Left lobe of liver (tissue), 2 donors: ENCODE data around the gene EIF2AK2. TPM values are rescaled to one million over a fixed set of nuclear protein-coding genes. Genes with fewer than 3 reads are reported as not detected.

Source experiments
- ATAC-seq: fragments of 200-7000 bp; cut with Tn5 transposase; one replicate; pipeline ENCODE4 v1.9.1; 2020; ENCODE audit warnings: mild to moderate bottlenecking, moderate library complexity
- DNase-seq: peaks from one replicate; pipeline ENCODE4 v3.0.0-alpha.2; 2020; ENCODE audit warnings: low spot score
- total RNA-seq: library from RNA; stranded (reverse); gene quantifications from one replicate; pipeline ENCODE4 v1.2.1, GENCODE V29; 2021
- donor health status: DM: no; HTN: no; CAD: no; lungs with moderate emphysema.
- donor health status: DM: no; HTN: yes; CAD: no.

Gene EIF2AK2
- total RNA-seq, 1 donor from 2014 or later: 10.7 TPM

DNA sequence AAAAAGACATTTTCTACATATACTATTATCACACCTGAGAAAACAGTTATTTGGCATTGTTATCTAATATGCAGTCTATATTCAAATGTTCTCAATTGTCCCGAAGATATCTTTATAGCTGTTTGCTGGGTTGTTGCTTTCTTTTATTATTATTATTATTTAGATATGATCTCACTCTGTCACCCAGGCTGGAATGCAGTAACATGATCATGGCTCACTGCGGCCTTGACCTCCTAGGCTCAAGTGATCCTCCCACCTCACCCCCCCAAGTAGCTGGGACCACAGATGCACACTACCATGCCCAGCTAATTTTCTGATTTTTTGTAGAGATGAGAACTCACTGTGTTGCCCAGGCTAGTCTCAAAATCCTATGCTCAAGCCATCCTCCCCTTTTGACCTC is 52.6 kb downstream of the EIF2AK2 start:
- ATAC-seq: no peak
- DNase-seq: no peak

DNA sequence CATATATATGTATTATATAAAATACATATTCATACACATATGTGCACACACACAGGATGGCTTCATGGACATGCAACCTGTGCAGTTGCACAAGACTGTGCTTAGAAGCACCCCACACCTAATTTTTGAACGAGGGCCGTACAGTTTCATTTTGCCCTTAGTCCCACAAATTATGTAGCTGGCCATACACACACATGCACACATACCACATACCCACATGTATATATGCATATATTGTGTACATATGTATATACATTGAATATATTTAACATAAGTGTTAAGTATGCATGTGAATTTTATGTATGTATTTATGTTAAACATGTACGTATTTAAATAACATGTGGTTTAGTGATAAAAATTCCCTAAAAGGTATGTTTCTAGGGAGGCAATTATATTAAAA is 54.2 kb downstream of the EIF2AK2 start:
- ATAC-seq (no peak), DNase-seq (no peak)

DNA sequence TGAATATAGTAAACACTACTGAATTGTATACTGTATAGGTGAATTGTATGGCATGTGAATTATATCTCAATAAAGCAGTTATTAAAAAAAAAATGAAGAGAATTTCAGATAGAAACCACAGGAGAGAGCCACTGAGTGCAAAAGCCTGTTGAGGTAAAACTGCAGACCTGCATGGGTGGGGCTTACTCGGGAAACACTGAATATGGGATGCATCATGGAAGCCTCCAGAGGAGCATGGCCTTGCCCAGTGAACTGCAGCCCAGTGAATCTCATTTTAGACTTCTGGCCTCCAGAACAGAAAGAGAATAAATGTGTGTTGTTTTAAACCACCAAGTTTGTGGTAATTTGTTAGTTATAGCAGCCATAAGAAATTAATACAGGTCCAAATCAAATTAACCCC is 56.7 kb downstream of the EIF2AK2 start:
- ATAC-seq: no peak
- DNase-seq: no peak

DNA sequence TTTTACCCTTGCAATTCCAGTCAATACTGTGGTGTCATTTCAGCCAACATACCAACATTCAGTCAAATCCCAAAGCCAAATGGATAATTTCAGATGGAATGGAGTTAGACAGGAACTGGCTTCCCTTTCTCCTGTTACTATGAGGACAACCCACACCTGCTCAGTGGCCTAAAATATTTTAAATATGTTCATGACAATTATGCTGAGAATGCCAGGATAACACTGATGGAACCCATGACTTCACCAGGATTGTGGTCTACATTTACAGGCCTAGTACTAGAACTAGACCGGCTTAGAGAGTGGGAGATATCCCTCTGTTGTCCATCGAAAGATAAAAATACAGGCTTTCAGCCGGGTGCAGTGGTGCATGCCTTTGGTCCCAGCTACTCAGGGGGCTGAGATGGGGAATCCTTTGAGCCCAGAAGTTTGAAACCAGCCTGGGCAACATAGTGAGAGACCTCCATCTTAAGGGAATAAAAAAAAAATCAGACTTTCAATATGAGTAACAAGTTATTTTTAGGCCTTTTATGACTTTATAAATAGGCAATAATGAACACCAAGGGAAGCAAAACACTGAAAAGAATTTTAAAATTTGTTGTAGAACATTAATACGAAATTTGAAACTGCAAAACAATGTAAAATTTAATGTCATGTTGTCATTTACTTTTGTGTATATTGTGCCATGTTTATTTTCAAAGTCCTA is 58.2 kb downstream of the EIF2AK2 start:
- DNase-seq (no peak), ATAC-seq (no peak)

DNA sequence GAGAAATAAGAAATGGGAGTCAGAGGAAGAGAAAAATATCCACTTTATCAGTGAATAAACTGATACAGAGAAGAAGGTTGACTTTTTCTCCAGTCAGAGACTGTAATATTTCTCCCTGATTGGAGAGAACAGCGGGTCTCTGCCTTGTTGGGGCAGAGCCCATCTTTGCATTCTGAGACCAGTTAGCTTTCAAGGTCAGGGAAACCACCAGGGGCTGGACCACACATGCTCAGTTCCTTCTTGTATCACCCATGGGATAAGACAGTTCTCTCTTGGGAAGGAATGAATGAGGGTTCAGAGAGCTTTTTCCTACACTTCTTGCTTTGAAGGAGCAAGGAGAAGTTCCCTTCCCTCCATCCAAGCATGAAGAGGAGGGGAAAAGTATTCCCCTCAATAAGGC is 60.2 kb downstream of the EIF2AK2 start:
- DNase-seq (no peak), ATAC-seq (no peak)

DNA sequence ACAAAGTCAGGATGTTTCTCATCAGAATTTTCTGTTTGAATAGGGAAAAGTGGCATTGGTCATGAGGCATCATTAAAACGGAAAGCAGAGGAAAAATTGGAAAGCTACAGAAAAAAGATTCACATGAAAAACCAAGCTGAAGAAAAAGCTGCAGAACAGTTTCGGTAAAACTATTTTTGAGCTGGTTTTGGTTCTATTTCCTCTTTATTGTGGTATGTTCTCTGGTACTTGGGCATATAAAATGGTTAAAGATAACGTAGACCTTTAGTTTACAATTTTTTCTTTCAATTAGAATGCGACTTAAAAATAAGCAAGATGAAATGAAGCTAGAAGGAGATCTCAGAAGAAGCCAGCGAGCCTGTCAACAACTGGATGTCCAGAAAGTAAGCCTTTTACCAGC is 64.9 kb downstream of the EIF2AK2 start:
- DNase-seq: no peak
- no peak for ATAC-seq

DNA sequence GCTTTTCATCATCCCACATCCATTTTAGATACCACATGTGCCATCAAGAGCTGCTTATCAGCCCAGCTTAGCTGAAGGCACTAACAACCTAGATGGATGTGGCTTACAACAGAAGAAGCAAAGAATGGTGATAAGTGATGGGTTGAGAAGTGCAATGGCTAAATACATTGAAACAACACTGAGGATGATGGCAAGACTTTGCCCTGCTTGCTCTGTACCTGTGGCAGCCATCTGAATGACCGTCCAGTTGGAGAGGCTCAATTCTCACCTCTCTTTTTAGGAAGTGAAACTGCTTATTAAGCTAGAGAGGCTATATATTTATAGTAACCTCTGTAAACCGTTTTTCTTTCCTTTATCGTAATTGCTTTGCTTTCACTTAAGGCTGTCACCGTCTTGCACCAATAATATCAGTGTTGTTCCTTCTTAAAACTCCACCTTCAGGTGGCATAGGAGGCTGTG is 66.7 kb downstream of the EIF2AK2 start:
- DNase-seq: no peak
- ATAC-seq: no peak

DNA sequence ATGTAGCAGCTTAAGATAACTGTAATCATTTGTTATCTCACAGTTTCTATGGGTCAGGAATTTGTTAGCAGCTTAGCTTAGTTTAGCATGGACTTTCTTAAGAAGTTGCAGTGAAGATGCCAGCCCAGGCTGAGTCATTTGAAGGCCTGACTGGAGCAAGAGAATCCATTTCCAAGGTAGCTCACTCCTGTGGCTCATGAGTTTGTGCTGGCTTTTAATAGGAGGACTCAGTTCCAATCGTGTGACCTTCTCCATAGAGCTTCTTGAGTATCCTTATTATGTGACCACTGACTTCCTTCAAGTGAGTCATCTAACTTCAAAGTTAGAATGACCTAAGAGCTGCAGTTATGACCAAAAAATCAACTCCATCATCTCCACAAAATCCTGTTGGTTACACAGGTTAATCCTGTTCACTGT is 71.0 kb downstream of the EIF2AK2 start:
- ATAC-seq (no peak), DNase-seq (no peak)

DNA sequence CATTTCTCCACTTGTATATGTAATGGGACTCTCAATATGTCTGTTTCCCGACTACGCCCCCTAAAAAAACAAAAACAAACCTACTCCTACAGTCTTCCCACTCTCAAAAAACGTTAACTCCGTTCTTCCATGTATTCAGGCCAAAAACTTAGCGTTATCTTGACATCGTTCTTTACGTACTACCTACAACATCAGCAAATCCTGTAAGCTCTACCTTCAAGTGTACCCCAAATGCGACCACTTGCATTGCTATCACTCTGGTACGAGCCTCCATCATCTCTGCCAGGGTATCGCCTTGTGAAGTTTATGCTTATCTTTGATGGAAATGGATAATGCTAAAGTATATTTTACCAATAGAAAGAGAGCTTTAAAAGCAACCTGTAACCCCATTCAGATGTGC is 72.0 kb downstream of the EIF2AK2 start:
- DNase-seq (no peak), ATAC-seq (no peak)

DNA sequence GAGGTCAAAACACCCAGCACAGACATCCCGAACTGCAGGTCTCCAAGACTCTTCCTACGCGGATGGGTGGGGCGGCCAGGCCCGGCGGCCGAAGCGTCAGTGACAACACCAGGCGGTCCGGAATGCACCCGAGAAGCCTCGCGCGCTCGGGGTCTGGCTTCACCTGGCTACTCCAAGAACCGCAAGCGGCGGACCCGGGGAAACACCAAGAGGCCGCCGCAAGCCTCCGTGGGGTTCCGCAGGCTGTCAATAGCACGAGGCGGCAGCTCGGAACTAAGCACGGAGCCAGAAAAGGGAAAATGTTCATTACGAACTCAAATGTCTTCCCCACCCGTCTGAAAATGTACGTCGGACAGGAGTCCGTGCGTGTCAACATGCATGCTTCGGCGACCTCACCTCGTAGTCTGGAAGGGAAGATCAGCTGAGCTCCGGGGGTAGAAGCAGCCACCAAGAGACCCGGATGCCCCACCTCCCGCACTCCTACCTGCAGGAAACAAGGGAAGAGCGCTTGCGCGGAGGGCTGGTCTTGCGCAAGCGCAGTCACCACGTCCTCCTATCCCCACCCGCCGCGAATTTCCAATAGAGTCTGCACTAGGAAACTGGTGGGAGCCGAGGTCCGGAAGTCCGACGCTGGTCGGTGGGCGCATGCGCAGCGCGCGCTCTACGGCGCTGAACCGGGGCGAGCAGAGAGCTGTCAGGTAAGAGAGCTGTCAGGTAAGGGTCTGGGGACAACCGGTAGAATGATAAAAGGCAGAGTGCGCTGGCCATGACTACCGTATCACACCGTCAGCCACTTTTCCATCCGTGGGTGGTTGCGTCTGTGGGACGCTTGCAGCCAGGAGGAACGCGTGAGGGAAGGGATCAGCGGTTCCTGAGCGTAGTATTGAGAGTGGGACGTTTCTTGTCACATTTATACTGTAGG is 72.6 kb downstream of the EIF2AK2 start, which contains the start of the genes GPATCH11 and HEATR5B:
GPATCH11 (plus strand) TSS at position 646 of the 922 bp plus-strand sequence. CDS start 3,864 bp downstream, outside the sequence.
HEATR5B (minus strand) TSS at position 500 of the 922 bp plus-strand sequence. CDS start 958 bp downstream, outside the sequence.
- DNase-seq (peak; percentile 97), ATAC-seq (peak; percentile 95)

DNA sequence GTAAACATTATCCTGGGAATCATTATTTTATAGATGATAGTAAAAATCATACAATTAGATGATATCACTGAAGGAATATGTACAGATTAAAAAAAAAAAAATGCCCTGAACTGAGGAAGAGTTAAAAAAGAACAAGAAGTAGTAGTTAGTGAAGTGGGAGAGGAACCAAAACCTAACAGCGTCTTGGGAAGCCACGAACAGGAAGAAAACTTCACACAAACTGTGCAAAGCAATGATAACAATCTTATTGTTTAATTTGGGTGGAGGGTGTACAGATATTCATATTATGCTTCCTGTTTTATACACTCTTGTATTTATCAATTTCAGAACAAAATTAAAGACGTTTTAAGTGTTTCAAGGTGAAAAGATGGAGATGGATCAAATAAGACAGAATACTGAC is 76.1 kb downstream of the EIF2AK2 start:
- no peak for ATAC-seq
- no peak for DNase-seq

DNA sequence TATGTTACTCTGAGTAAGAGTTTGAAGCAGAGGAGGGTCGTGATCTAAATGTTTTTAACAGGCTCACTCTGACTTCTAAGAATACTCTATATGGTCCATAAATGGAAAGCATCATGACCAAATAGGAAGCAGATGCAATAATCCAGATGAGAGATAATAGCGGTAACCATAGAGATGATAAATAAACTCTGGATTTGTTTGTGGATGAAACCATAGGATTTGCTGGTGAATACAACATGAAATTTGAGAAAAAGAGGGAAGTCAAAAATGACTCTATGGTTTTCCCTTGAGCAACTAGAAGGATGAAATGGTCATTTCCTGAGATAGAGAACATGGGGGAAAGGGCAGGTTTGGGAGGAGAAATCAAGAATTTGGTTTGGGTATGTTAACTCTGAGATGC is 76.5 kb downstream of the EIF2AK2 start:
- ATAC-seq (no peak), DNase-seq (no peak)

DNA sequence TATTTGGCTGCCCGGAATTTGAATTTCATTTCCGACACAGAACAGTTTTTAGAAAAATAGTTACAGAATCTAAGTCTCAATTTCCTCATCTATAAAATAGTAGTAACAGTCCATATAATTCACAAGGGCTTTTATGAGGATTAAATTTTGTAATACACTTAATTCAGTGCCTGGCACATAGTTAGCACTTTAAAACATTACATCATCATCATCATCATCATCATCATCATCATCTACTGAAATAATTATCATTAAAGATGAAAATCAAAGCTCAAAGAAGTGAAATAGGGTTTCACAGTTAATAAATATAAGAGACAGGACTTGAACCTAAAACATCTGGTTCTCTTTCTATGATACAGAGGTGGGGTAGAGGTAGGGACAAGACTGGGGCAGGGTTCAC is 85.8 kb downstream of the EIF2AK2 start:
- ATAC-seq: no peak
- no peak for DNase-seq

DNA sequence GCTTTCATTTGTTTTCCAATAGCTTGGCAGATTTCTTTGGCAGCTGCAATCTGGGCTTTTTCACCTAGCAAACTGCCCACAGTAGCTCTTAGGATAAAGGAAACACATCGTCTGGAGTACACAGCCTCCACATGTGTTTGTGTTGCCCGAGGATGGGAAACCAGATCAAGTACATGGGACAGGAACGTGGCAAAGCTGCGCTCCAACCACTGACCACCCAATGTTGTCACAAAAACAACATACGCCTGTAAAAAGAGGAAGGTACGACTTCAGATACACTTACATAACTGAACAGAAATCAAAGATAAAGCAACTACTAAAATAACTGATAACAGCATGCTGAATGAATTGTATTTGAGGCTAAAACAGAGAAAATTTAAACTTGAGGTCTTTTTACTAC is 88.1 kb downstream of the EIF2AK2 start:
- DNase-seq (no peak), ATAC-seq (no peak)

DNA sequence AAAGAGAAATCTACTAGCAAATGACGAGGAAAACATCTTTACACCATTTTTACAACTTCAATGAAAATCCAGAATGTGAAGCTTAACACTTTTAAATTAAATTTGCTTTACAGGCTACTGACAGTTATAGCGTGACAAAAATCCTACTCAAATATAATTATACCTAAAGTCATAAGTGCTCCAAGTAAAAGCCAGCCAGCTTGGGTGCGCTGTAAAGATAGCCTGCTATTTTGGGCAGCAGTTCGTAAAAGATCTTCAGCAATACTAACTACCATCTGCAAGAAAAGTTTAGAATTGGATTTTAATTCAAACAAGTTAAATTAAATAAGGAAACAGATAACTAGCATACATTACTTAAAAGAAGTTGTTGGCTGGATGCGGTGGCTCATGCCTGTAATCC is 95.0 kb downstream of the EIF2AK2 start:
- DNase-seq: no peak
- ATAC-seq: no peak

DNA sequence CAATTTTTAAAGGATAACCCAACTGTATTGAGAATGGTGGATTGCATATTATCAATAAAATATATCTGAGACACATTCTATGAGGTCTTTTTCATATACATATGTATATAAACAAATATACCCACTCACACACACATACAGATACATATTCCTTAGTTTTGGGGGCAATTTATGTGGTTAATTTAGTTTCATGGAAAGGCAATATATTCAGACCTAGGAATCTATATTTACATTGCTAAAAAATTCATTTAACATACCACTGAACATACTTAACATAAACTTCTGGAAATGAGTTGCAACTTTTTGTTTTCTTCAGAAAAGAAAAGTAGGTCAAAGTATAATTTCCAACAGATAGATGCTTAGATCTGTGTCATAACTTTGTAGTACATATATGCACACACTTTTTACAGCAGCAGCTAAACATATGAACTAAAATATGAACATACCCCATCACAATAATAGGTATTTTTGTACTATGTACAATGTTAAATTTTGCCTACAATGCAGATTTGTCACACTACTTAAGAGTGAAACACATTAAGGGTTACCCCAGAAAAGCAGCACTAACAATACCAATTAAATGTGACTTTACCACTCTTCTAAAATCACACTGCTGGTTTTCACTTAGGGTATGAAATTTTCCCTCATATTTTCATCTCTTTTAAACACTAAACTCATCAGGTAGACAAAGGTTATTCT is 95.6 kb downstream of the EIF2AK2 start:
- DNase-seq (no peak), ATAC-seq (no peak)

DNA sequence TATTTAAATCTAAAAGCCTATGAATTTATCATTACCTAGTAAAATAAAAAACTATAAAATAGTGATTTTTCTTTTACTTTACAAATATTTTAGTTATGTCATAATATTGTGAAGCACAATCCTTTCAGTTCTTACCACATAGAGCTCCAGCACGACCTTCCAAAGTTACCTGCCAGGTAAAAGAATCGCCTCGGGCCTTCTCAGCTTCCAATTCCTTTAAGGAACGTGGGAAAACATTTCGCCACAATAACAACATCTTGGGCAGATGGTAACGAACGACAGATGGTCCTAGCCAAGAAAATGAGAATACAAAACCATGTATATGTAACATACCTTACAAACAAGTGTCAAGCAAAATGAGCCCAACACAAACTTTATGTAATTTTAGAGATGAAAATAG is 96.3 kb downstream of the EIF2AK2 start:
- DNase-seq: no peak
- ATAC-seq: no peak

DNA sequence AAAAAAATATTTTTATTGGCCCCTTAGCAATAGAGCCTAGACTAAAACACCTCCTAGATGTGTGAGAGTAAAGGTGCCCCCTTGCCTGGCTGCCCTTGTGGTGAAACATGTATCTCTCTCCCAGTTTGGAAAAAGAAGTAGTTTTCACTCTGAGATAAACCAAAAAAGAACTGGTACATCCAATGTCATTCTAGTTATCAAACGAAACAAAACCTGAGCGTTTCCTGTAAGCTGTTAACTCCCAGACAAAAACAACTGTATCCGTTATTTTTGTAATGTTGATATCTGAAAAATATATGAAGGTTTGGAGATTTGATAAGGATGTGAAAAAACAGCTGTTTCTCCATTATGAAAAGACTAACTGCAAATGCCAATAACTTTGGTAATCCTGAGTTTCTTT is 96.9 kb downstream of the EIF2AK2 start:
- DNase-seq: no peak
- ATAC-seq: no peak

DNA sequence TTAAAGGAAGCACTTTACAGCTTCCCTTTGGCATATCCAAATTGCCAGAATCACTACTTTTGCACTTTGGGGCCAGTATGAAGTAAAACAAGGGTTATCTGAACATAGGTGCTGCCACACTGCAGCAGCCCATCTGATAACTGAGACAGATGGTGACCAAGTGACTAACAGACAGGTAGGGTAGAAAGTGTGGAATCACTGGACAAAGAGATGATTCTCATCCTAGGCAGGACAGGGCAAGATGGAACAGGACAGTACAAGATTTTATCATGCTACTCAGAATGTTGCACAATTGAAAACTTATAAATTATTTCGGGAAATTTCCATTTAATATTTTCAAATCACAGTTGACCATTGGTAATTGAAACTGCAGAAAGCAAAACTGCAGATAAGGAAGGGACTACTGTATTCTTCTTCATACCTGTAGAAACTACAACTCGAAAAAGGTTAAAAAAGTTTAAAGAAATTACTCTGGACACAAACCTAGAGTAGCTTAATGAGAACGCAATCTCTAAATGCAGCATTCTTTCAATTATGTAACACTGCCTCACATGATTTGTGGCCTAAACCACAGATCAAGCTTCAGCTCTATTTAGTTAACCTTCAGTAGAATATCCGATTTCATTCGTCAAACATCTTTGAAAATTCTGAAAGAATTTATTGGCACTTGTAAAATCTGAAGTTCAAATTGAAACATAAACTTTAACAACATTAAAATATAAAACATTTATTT is 104.0 kb downstream of the EIF2AK2 start:
- ATAC-seq (no peak), DNase-seq (no peak)
